ENCODE results near the gene SLC25A34.

The SLC25A34 gene

GRCh38 chr1:15755021-15755645, 19.1 kb downstream of the SLC25A34 start:
- FAIRE-seq: no peak

GRCh38 chr1:15755646-15756040, 19.6 kb downstream of the SLC25A34 start:
- FAIRE-seq: no peak

- FAIRE-seq: no peak
Observed at GRCh38 chr1:15756143-15757015, 20.3 kb downstream of the SLC25A34 start.

- FAIRE-seq: no peak
Observed at GRCh38 chr1:15757016-15757543, 21.0 kb downstream of the SLC25A34 start.

GRCh38 chr1:15757575-15758342, 21.7 kb downstream of the SLC25A34 start:
- FAIRE-seq: no peak

GRCh38 chr1:15758343-15758931, 22.4 kb downstream of the SLC25A34 start, which contains the start of gene FBLIM1:
FBLIM1 (plus strand) TSS chr1:15758795; CDS start chr1:15764984, 6,189 bp downstream.
- no peak for FAIRE-seq

- FAIRE-seq: no peak
Observed at GRCh38 chr1:15758953-15759661, 23.0 kb downstream of the SLC25A34 start.

- no peak for FAIRE-seq
Observed at GRCh38 chr1:15760520-15761211, 24.6 kb downstream of the SLC25A34 start.

GRCh38 chr1:15761366-15762128, 25.5 kb downstream of the SLC25A34 start:
- no peak for FAIRE-seq

GRCh38 chr1:15762546-15762945, 26.5 kb downstream of the SLC25A34 start:
- FAIRE-seq: no peak

- FAIRE-seq: no peak
Observed at GRCh38 chr1:15764269-15764764, 28.3 kb downstream of the SLC25A34 start.

GRCh38 chr1:15764890-15765289, 28.8 kb downstream of the SLC25A34 start:
- FAIRE-seq: no peak

- no peak for FAIRE-seq
Observed at GRCh38 chr1:15765495-15766194, 29.6 kb downstream of the SLC25A34 start.

- FAIRE-seq: no peak
Observed at GRCh38 chr1:15767941-15768340, 31.9 kb downstream of the SLC25A34 start.

- FAIRE-seq: no peak
Observed at GRCh38 chr1:15768388-15768787, 32.3 kb downstream of the SLC25A34 start.

- no peak for FAIRE-seq
Observed at GRCh38 chr1:15770313-15770962, 34.4 kb downstream of the SLC25A34 start.

GRCh38 chr1:15771836-15772515, 35.9 kb downstream of the SLC25A34 start:
- FAIRE-seq: no peak

GRCh38 chr1:15775706-15776105, 39.6 kb downstream of the SLC25A34 start:
- FAIRE-seq: no peak
